Subcutaneous abdominal adipose tissue (tissue), 5 donors: Measurements from ENCODE around the gene ZNF358.

ENCODE experiments used
- H3K27ac ChIP-seq: one replicate; pipeline ENCODE4 v1.7.0; 2013; ENCODE audit warnings: low read depth, mild to moderate bottlenecking, inconsistent platforms, low read length, moderate library complexity
- H3K27me3 ChIP-seq, 5 donors: one replicate each; pipeline ENCODE4 v1.7.0; 2013; ENCODE audit warnings: low read length in 5 of 5, inconsistent platforms in 1 of 5; ENCODE audit not compliant: control insufficient read depth in 5 of 5, insufficient read depth in 4 of 5
- H3K36me3 ChIP-seq, 5 donors: one replicate each; pipeline ENCODE4 v1.7.0; 2013; ENCODE audit warnings: low read length in 5 of 5; ENCODE audit not compliant: control insufficient read depth in 5 of 5, insufficient read depth in 5 of 5
- H3K4me1 ChIP-seq, 5 donors: one replicate each; pipeline ENCODE4 v1.7.0; 2013; ENCODE audit warnings: low read length in 5 of 5, mild to moderate bottlenecking in 3 of 5, moderate library complexity in 1 of 5; ENCODE audit not compliant: control insufficient read depth in 5 of 5, insufficient read depth in 5 of 5
- H3K4me3 ChIP-seq, 5 donors: one replicate each; pipeline ENCODE4 v1.7.0; 2013; ENCODE audit warnings: low read length in 5 of 5, low read depth in 1 of 5
- H3K9ac ChIP-seq, 5 donors: one replicate each; pipeline ENCODE4 v1.7.0; 2013; ENCODE audit warnings: low read length in 5 of 5, mild to moderate bottlenecking in 4 of 5, moderate library complexity in 3 of 5
- H3K9me3 ChIP-seq, 5 donors: one replicate each; pipeline ENCODE4 v1.7.0; 2013; ENCODE audit warnings: low read length in 5 of 5; ENCODE audit not compliant: control insufficient read depth in 5 of 5
- donor health status: healthy.
- donor health status: healthy.
- donor health status: healthy.
- donor health status: healthy.
- donor health status: healthy.

ZNF358 gene

DNA sequence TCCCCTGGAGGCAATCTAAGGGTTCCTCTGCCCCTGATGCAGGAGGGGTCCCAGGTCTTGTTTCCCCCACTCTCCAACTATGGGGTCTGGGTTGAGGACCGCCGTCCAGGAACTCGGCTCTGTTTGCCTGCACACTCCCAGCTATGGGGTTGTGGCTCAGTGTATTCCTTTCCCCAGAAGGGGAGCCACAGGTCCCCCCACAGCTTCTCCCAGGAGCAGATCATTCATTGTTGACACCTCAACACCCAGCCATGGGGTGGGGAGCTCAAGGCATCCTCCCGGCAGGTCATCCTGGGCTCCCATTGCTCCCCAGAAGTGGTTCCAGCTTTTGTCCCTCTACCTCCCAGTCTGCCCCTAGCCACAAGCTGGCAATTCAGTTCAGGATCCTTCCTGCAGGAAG, 975 bp downstream of the ZNF358 start:
- Histone ChIP-seq H3K4me1 (peaks cover 5 to 32% (median 31%) of the 10 kb centered on the region in 5 donors), H3K9me3 (no peaks in the 10 kb centered on the region), H3K9ac (peak overlapping the region; percentile 73 to 99 (median 95)), H3K4me3 (peak overlapping the region; percentile 63 to 75 (median 74)), H3K27me3 (no peaks in the 10 kb centered on the region), H3K27ac (peak overlapping the region; percentile 72), H3K36me3 (peaks cover 0 to 12% (median 6%) of the 10 kb centered on the region in 5 donors)

DNA sequence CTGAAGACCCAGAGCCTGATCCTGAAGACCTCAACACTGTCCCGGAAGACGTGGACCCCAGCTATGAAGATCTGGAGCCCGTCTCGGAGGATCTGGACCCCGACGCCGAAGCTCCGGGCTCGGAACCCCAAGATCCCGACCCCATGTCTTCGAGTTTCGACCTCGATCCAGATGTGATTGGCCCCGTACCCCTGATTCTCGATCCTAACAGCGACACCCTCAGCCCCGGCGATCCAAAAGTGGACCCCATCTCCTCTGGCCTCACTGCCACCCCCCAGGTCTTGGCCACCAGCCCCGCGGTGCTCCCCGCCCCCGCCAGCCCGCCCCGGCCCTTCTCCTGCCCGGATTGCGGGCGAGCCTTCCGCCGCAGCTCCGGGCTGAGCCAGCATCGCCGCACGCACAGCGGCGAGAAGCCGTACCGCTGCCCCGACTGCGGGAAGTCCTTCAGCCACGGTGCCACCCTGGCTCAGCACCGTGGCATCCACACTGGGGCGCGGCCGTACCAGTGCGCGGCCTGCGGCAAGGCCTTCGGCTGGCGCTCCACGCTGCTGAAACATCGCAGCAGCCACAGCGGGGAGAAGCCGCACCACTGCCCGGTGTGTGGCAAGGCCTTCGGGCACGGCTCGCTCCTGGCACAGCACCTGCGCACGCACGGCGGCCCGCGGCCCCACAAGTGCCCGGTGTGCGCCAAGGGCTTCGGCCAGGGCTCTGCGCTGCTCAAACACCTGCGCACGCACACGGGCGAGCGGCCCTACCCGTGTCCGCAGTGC, 3.6 kb downstream of the ZNF358 start:
- peaks cover 5 to 55% (median 50%) of the 10 kb centered on the region in 5 donors for H3K4me1 ChIP-seq
- no peaks in the 10 kb centered on the region for H3K9me3 ChIP-seq
- no peak overlapping the region for H3K27ac ChIP-seq
- no peak overlapping the region for H3K4me3 ChIP-seq
- no peaks in the 10 kb centered on the region for H3K27me3 ChIP-seq
- H3K9ac ChIP-seq = no peak overlapping the region
- H3K36me3 ChIP-seq = peaks cover 0 to 14% (median 6%) of the 10 kb centered on the region in 5 donors

DNA sequence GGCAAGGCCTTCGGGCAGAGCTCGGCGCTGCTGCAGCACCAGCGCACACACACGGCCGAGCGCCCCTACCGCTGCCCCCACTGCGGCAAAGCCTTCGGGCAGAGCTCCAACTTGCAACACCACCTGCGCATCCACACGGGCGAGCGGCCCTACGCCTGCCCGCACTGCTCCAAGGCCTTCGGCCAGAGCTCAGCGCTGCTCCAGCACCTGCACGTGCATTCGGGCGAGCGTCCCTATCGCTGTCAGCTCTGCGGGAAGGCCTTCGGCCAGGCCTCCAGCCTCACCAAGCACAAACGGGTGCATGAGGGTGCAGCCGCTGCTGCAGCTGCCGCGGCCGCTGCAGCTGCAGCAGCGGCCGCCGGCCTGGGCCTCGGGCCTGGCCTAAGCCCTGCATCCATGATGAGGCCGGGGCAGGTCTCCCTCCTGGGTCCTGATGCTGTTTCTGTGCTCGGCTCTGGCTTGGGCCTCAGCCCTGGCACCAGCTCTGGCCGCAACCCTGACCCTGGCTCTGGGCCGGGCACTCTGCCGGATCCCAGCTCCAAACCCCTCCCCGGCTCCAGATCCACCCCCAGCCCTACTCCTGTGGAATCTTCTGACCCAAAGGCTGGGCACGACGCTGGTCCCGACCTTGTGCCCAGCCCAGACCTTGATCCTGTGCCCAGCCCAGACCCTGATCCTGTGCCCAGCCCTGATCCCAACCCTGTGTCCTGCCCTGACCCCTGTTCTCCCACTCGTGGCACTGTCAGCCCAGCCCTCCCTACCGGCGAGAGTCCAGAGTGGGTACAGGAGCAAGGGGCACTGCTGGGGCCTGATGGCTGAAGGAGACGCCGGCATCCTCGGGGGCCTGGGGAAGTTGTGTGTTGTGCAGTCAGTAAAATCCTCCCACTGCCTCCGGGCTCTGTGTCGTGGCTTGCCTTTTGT, 4.5 kb downstream of the ZNF358 start:
- Histone ChIP-seq H3K36me3 (peaks cover 0 to 22% (median 10%) of the 10 kb centered on the region in 5 donors), H3K27me3 (no peaks in the 10 kb centered on the region), H3K9me3 (no peaks in the 10 kb centered on the region), H3K4me3 (no peak overlapping the region), H3K4me1 (peaks cover 5 to 56% (median 46%) of the 10 kb centered on the region in 5 donors), H3K27ac (no peak overlapping the region), H3K9ac (peak overlapping the region in 1 of 5 donors; percentile 52)

DNA sequence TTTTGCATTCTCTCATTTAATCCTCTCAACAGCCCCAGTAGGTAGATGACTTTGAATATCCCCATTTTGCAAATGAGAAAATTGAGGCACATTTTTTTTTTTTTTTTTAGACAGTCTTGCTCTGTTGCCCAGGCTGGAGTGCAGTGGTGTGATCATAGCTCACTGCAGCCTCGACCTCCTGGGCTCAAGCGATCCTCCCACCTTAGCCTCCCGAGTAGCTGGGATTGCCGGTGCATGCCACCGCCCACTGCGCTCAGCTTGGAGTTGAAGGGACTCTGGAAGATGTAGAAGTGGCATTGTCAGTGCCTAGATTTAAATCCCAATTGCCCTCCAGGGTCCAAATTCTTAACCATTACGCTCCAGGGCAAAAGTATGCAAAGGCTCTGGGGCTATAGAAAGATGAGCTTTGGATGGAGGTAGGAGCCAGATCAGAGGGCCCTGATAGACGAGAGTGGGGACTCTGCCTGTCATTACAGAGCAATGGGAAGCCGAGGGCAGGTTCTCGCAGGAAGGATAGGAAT, 5.7 kb downstream of the ZNF358 start:
- Histone ChIP-seq H3K27ac (peak overlapping the region; percentile 52), H3K27me3 (no peaks in the 10 kb centered on the region), H3K36me3 (peaks cover 0 to 34% (median 19%) of the 10 kb centered on the region in 5 donors), H3K4me1 (peaks cover 6 to 58% (median 45%) of the 10 kb centered on the region in 5 donors), H3K9ac (peak overlapping the region in 3 of 5 donors; percentile 46 to 62 (median 61)), H3K4me3 (peak overlapping the region in 4 of 5 donors; percentile 54 to 84 (median 66)), H3K9me3 (no peaks in the 10 kb centered on the region)

DNA sequence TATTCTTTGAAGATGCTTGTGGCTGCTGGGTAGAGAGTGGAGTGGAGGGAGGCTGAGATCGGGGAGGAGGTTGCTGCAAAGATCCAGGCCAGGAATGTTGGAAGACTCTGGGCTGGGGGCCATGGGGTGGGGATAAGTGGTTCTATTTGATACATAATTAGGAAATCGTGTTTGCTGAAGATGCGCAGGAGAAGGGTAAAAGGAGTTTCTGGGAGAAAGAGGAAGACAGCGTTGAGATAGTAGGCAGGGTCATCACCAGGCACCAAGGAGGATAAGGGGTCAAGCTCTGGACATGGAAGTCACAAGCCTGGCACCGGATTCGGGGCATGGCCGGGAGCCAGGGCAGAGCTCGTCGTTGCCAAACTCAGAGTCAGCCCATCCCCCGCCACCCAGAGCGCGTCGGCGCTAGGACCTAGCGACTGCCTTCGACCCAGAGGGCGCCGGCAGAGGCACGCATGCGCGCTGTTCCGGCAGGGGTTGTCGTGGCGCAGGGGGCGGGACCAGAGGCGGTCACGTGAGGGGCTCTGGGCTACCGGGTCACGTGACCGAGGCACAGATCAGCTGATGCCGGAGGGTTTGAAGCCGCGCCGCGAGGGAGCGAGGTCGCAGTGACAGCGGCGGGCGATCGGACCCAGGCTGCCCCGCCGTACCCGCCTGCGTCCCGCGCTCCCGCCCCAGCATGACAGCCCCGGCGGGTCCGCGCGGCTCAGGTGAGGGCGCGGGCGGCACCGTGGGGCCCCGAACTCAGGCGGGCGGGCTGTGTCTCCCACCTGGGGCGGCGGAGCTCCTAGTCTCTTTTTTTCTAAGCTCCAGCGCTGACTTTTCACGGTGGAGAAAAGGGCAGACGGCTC, 6.4 kb downstream of the ZNF358 start, which contains the start of gene MCOLN1:
MCOLN1 (plus strand) TSS at position 553 of the 851 bp plus-strand sequence; CDS start at position 680, 127 bp downstream.
- H3K4me3 ChIP-seq = peak within 1 kb of the TSS; percentile 75 to 87 (median 79)
- peaks cover 1 to 57% (median 38%) of the 10 kb centered on the region in 5 donors for H3K4me1 ChIP-seq
- H3K27ac ChIP-seq = peak within 1 kb of the TSS; percentile 65
- H3K36me3 ChIP-seq = peaks cover 0 to 41% (median 26%) of the 10 kb centered on the region in 5 donors
- H3K9ac ChIP-seq = peak within 1 kb of the TSS; percentile 26 to 90 (median 84)
- H3K9me3 ChIP-seq = no peaks in the 10 kb centered on the region
- H3K27me3 ChIP-seq = no peaks in the 10 kb centered on the region

DNA sequence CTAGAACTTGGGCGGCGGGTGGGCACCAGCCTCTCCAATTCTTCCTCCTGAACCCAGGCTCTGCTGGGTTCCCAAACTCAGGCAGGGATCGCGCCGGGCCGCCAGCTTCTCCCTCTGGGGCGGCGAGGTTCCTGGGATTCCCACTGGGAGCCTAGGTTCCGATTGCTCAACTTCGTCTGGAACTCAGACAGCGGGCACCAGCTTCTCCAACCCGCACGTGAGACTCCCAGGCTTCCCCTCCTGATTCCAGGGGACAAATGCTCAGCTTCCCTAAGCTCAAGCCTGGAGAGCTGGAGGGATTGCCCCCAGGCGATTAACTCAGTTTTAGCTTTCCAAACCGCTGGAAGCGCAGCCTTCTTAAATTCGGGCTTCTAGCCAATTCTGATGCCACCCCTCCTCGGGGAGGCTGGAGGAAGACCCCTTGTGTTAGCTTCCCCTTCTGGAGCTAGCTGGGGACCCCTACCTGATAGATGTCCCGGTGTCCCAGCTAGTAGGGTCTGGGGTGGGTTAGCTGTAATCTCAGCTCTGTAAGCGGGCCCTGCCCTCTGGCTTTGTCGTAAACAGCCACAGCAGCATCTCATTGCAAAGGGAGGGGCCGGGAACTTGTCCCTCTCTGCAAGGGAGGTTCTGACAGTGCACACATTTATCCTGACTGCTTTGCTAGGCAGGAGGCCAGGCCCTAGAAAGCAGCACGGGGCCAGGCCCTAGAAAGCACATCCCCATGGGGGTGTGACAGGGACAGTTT, 7.2 kb downstream of the ZNF358 start:
- H3K27ac ChIP-seq = peak overlapping the region; percentile 65
- peak overlapping the region; percentile 26 to 90 (median 84) for H3K9ac ChIP-seq
- peaks cover 0 to 49% (median 33%) of the 10 kb centered on the region in 5 donors for H3K36me3 ChIP-seq

DNA sequence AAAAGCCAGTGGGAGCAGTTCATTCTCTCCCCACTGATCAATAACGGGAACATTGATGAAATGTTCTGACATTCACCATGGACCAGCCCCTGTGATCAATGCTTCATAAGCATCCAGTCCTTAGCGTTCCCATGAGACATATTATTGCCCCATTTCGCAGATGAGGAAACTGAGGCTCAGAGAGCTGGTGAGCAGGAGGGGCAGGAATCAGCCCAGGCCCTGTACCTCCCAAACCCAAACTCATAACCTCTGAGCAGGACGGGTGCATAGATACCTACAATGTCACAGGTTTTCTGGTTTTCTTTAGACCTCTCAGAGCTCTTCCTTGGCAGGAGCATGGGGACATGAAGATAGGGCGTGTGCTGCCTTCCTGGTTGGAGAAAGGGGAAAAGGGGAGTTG, 8.6 kb downstream of the ZNF358 start:
- Histone ChIP-seq H3K36me3 (peaks cover 0 to 58% (median 47%) of the 10 kb centered on the region in 5 donors), H3K4me3 (no peak overlapping the region), H3K9ac (no peak overlapping the region)

More for the DNA sequence above, 7.2 kb downstream of the ZNF358 start:
- peak overlapping the region; percentile 75 to 87 (median 79) for H3K4me3 ChIP-seq
- no peaks in the 10 kb centered on the region for H3K9me3 ChIP-seq
- H3K27me3 ChIP-seq = no peaks in the 10 kb centered on the region
- H3K4me1 ChIP-seq = peaks cover 1 to 63% (median 39%) of the 10 kb centered on the region in 5 donors

DNA sequence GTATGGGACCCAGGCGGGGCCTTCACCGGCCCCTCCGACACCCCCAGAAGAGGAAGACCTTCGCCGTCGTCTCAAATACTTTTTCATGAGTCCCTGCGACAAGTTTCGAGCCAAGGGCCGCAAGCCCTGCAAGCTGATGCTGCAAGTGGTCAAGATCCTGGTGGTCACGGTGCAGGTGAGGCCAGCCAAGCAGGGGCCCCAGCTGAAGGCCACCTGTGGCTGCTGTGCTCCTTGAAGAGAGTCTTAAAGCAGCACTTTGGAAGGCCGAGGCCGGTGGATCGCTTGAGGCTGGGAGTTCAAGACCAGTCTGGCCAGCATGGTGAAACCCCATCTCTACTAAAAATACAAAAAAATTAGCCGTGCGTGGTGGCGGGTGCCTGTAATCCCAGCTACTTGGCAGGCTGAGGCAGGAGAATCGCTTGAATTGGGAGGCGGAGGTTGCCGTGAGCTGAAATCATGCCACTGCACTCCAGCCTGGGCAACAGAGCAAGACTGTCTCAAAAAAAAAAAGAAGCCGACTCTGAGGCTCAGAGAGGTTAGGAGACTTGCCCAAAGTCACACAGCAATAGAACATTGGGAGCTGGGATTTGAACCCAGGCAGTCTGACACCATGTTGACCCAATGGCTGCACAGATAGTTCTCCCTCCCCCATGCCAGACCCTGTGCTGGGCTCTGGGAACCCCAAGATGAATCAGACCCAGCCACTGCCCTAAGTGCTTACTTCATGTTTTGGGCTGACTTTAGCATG, 9.3 kb downstream of the ZNF358 start:
- peaks cover 1 to 67% (median 40%) of the 10 kb centered on the region in 5 donors for H3K4me1 ChIP-seq
- H3K27me3 ChIP-seq = no peaks in the 10 kb centered on the region
- no peak overlapping the region for H3K27ac ChIP-seq
- H3K36me3 ChIP-seq = peaks cover 0 to 58% (median 47%) of the 10 kb centered on the region in 5 donors
- H3K4me3 ChIP-seq = no peak overlapping the region
- no peaks in the 10 kb centered on the region for H3K9me3 ChIP-seq
- no peak overlapping the region for H3K9ac ChIP-seq

More for the DNA sequence above, 8.6 kb downstream of the ZNF358 start:
- no peaks in the 10 kb centered on the region for H3K9me3 ChIP-seq
- H3K27me3 ChIP-seq = no peaks in the 10 kb centered on the region
- no peak overlapping the region for H3K27ac ChIP-seq
- peaks cover 1 to 67% (median 40%) of the 10 kb centered on the region in 5 donors for H3K4me1 ChIP-seq
